Caco-2 (cell line): ENCODE data around the gene OR10J4. TPM values are rescaled to one million over a fixed set of nuclear protein-coding genes. Genes with fewer than 3 reads are reported as not detected.

Experiments
- BruUV-seq: library from RNA; stranded (reverse); fragments of 400-500 nt; replicated peaks from 2 replicates; lab custom pipeline; 2021; lab: Mats Ljungman, UMichigan
- CTCF ChIA-PET: fragments of 300-600 bp; sonication (Branson Sonifier 250); formaldehyde crosslinking; loops from one replicate; lab custom pipeline; 2022; ENCODE audit warnings: antibody characterized with exemption; lab: Charles Lee
- POLR2A ChIA-PET: fragments of 300-600 bp; sonication (Branson Sonifier 250); formaldehyde crosslinking; loops from one replicate; lab custom pipeline; 2022; ENCODE audit warnings: antibody characterized with exemption; lab: Charles Lee
- DNase-seq, 2 experiments: peaks; one replicate each; pipeline versions ENCODE4 v3.0.0 to v3.0.0-alpha.2; 2020 to 2022
- H3K27me3 ChIP-seq: replicated peaks from 2 replicates; pipeline ENCODE4 v1.6.0; 2011; ENCODE audit warnings: low read length; ENCODE audit not compliant: control insufficient read depth, insufficient read depth
- H3K36me3 ChIP-seq: 2 replicates; pipeline ENCODE4 v1.5.1; 2011; ENCODE audit warnings: low read length; ENCODE audit not compliant: control insufficient read depth, insufficient read depth
- H3K4me1 ChIP-seq: fragments of 250-450 bp; sonication (Bioruptor Pico); 2 replicates; pipeline ENCODE4 v1.5.1; 2020; ENCODE audit warnings: mild to moderate bottlenecking
- H3K4me3 ChIP-seq: 2 replicates; pipeline ENCODE4 v1.5.1; 2011; ENCODE audit warnings: low read depth, mild to moderate bottlenecking, control low read depth, low read length
- H3K9me3 ChIP-seq: fragments of 250-450 bp; sonication (Bioruptor Pico); 2 replicates; pipeline ENCODE4 v1.5.1; 2020; ENCODE audit warnings: mild to moderate bottlenecking, moderate library complexity
- H3K27ac Mint-ChIP-seq: one replicate; pipeline ENCODE4 v1.8.0; 2022; ENCODE audit warnings: mixed read lengths; ENCODE audit not compliant: unreplicated experiment
- H3K27me3 Mint-ChIP-seq: one replicate; pipeline ENCODE4 v1.8.0; 2022; ENCODE audit warnings: mixed read lengths; ENCODE audit not compliant: insufficient read depth, unreplicated experiment
- H3K36me3 Mint-ChIP-seq: one replicate; pipeline ENCODE4 v1.8.0; 2022; ENCODE audit warnings: mild to moderate bottlenecking, mixed read lengths; ENCODE audit not compliant: insufficient read depth, unreplicated experiment
- H3K4me1 Mint-ChIP-seq: one replicate; pipeline ENCODE4 v1.8.0; 2022; ENCODE audit warnings: low read depth, mixed read lengths; ENCODE audit not compliant: unreplicated experiment
- H3K4me3 Mint-ChIP-seq: one replicate; pipeline ENCODE4 v1.8.0; 2022; ENCODE audit warnings: mild to moderate bottlenecking, moderate library complexity, mixed read lengths; ENCODE audit not compliant: unreplicated experiment
- H3K9me3 Mint-ChIP-seq: one replicate; pipeline ENCODE4 v1.8.0; 2022; ENCODE audit warnings: mixed read lengths; ENCODE audit not compliant: unreplicated experiment
- CTCF ChIP-seq, 2 experiments: fragments of 200-600 bp in 1 of 2; IDR thresholded peaks; 1 replicate in 1 of 2; 2 replicates in 1 of 2; pipeline versions ENCODE4 v1.5.1 to v1.8.0; 2011 to 2022; ENCODE audit warnings: antibody characterized with exemption in 1 of 2, control low read depth in 1 of 2, inconsistent platforms in 1 of 2, low read depth in 1 of 2, low read length in 1 of 2, mild to moderate bottlenecking in 1 of 2, moderate library complexity in 1 of 2; ENCODE audit not compliant: insufficient read depth in 1 of 2, severe bottlenecking in 1 of 2, unreplicated experiment in 1 of 2
- intact Hi-C: fragments of 100-400 bp; cut with micrococcal nuclease; formaldehyde crosslinking; loops from one replicate; pipeline ENCODE4 v1.10.0; 2022; ENCODE audit not compliant: unreplicated experiment
- total RNA-seq: library from RNA; stranded (reverse); gene quantifications from 2 replicates; pipeline ENCODE4 v1.2.3, GENCODE V29; 2022

Gene OR10J4
- total RNA-seq, 1 experiment from 2014 or later = not detected

- H3K27me3 Mint-ChIP-seq = peaks cover 8% of the 10 kb centered on the region
- ChIA-PET POLR2A (no interaction called here), CTCF (no interaction called here)
- H3K4me3 Mint-ChIP-seq = no peak overlapping the region
- H3K4me1 Mint-ChIP-seq = no peaks in the 10 kb centered on the region
- BruUV-seq = no TSS peak
- Histone ChIP-seq H3K36me3 (no peaks in the 10 kb centered on the region), H3K4me1 (no peaks in the 10 kb centered on the region), H3K4me3 (no peak overlapping the region), H3K27me3 (no peaks in the 10 kb centered on the region), H3K9me3 (no peaks in the 10 kb centered on the region)
- intact Hi-C loops = no loop called here
- no peak for DNase-seq
- no peak for TF ChIP-seq CTCF (IDR thresholded peaks at IDR 0.05; ENCODE audit: insufficient read depth in 1 of 2, low read depth in 1 of 2, low read length in 1 of 2, severe bottlenecking in 1 of 2, unreplicated experiment in 1 of 2)
- H3K36me3 Mint-ChIP-seq = no peaks in the 10 kb centered on the region
- no peak overlapping the region for H3K27ac Mint-ChIP-seq
- H3K9me3 Mint-ChIP-seq = no peaks in the 10 kb centered on the region
These were observed 41.3 kb downstream of the OR10J4 start for GRCh38 chr1:159473335-159473734.

GRCh38 chr1:159474926-159475325 is 42.9 kb downstream of the OR10J4 start:
- Mint-ChIP-seq H3K4me1 (no peaks in the 10 kb centered on the region), H3K27me3 (peaks cover 5% of the 10 kb centered on the region), H3K4me3 (no peak overlapping the region), H3K27ac (no peak overlapping the region), H3K36me3 (no peaks in the 10 kb centered on the region), H3K9me3 (no peaks in the 10 kb centered on the region)
- H3K9me3 ChIP-seq = no peaks in the 10 kb centered on the region
- DNase-seq = no peak
- intact Hi-C loops = no loop called here
- BruUV-seq = no TSS peak
- ChIA-PET CTCF (no interaction called here), POLR2A (no interaction called here)
- no peaks in the 10 kb centered on the region for H3K4me1 ChIP-seq
- H3K27me3 ChIP-seq = no peaks in the 10 kb centered on the region
- H3K36me3 ChIP-seq = no peaks in the 10 kb centered on the region
- no peak overlapping the region for H3K4me3 ChIP-seq
- no peak for TF ChIP-seq CTCF (IDR thresholded peaks at IDR 0.05; ENCODE audit: insufficient read depth in 1 of 2, low read depth in 1 of 2, low read length in 1 of 2, severe bottlenecking in 1 of 2, unreplicated experiment in 1 of 2)

Other genes with a start within 250 kb of the OR10J4 start
- gene ACKR1, start 227.3 kb upstream of the OR10J4 start, total RNA-seq = not detected in 2 replicates
- gene FCER1A, start 129.9 kb upstream of the OR10J4 start, total RNA-seq = not detected in 2 replicates
- gene OR10J1, start 7.5 kb downstream of the OR10J4 start, total RNA-seq = not detected in 2 replicates
- not detected in 2 replicates for gene OR10J5, start 103.8 kb downstream of the OR10J4 start, total RNA-seq
- gene APCS, start 155.6 kb downstream of the OR10J4 start, total RNA-seq = not detected in 2 replicates